ENCODE measurements around the gene GASK1B.

The GASK1B gene

GRCh38 chr4:158146736-158147135, 26.1 kb downstream of the GASK1B start:
- no peak for DNase-seq (ENCODE audit: low read depth in 2 of 2)

- DNase-seq (ENCODE audit: low read depth in 2 of 2) = no peak
These were observed 33.7 kb downstream of the GASK1B start for GRCh38 chr4:158139086-158139485.

- DNase-seq (ENCODE audit: low read depth in 2 of 2) = no peak
These were observed 38.6 kb downstream of the GASK1B start for GRCh38 chr4:158134222-158134621.

- no peak for DNase-seq (ENCODE audit: low read depth in 2 of 2)
These were observed 39.3 kb downstream of the GASK1B start for GRCh38 chr4:158133551-158133950.

GRCh38 chr4:158131027-158131426, 41.8 kb downstream of the GASK1B start:
- DNase-seq (ENCODE audit: low read depth in 2 of 2) = no peak

- no peak for DNase-seq (ENCODE audit: low read depth in 2 of 2)
These were observed 42.6 kb downstream of the GASK1B start for GRCh38 chr4:158130204-158130603.

- DNase-seq (ENCODE audit: low read depth in 2 of 2) = no peak
These were observed 43.1 kb downstream of the GASK1B start for GRCh38 chr4:158129694-158130093.

GRCh38 chr4:158128540-158128939, 44.3 kb downstream of the GASK1B start:
- no peak for DNase-seq (ENCODE audit: low read depth in 2 of 2)

- no peak for DNase-seq (ENCODE audit: low read depth in 2 of 2)
These were observed 47.5 kb downstream of the GASK1B start for GRCh38 chr4:158125310-158125709.
